ENCODE data around the gene OBSL1.

OBSL1 gene

GRCh38 chr2:219565130-219566080 lies 5.9 kb downstream of the OBSL1 start:
- no peak for DNase-seq

GRCh38 chr2:219563271-219563928 lies 7.9 kb downstream of the OBSL1 start:
- no peak for DNase-seq

GRCh38 chr2:219562049-219563020 lies 9.0 kb downstream of the OBSL1 start:
- DNase-seq, result no peak

GRCh38 chr2:219561179-219562048 lies 9.9 kb downstream of the OBSL1 start:
- DNase-seq, result no peak

- no peak for DNase-seq
Observed at GRCh38 chr2:219560893-219561178, 10.5 kb downstream of the OBSL1 start.

GRCh38 chr2:219560037-219560892 lies 11.1 kb downstream of the OBSL1 start:
- DNase-seq, result no peak

- peak; percentile 34 for DNase-seq
Observed at GRCh38 chr2:219559156-219559915, 12.0 kb downstream of the OBSL1 start.

- no peak for DNase-seq
Observed at GRCh38 chr2:219557791-219558785, 13.3 kb downstream of the OBSL1 start.

- no peak for DNase-seq
Observed at GRCh38 chr2:219557320-219557719, 14.0 kb downstream of the OBSL1 start.

GRCh38 chr2:219556413-219556812 lies 14.9 kb downstream of the OBSL1 start:
- DNase-seq, result no peak

- no peak for DNase-seq
Observed at GRCh38 chr2:219555956-219556355, 15.4 kb downstream of the OBSL1 start.

GRCh38 chr2:219554350-219554749 lies 17.0 kb downstream of the OBSL1 start:
- DNase-seq, result no peak

GRCh38 chr2:219553463-219553963 lies 17.8 kb downstream of the OBSL1 start:
- DNase-seq, result no peak

GRCh38 chr2:219553168-219553417 lies 18.2 kb downstream of the OBSL1 start:
- no peak for DNase-seq

- DNase-seq, result peak; percentile 77
Observed at GRCh38 chr2:219552382-219553167, 18.8 kb downstream of the OBSL1 start.

- DNase-seq, result no peak
Observed at GRCh38 chr2:219551441-219552381, 19.6 kb downstream of the OBSL1 start.

- DNase-seq, result no peak
Observed at GRCh38 chr2:219549619-219550018, 21.7 kb downstream of the OBSL1 start.
